Activated CD8-positive, alpha-beta memory T cell treated with anti-CD3 and anti-CD28 coated beads, Interleukin-2, amount 50 U/mL, for 1 hour (primary cell): ENCODE results near the gene DCAF8L2.
"Not testable (repeated sequence)": the region's sequence is repeated elsewhere in the genome, so short reads cannot be mapped to it uniquely, and the experiment has no call there.

ENCODE experiments used
- DNase-seq: peaks from one replicate; pipeline ENCODE4 v3.0.0-alpha.2; 2020; ENCODE audit errors: extremely low read depth

The DCAF8L2 gene

GRCh38 chrX:27590044-27590443 lies at the start of gene DCAF8L2:
TSS of gene DCAF8L2 (plus strand) at chrX:27590344. CDS start at chrX:27746896, 156,552 bp downstream.
- DNase-seq = no peak

DNA sequence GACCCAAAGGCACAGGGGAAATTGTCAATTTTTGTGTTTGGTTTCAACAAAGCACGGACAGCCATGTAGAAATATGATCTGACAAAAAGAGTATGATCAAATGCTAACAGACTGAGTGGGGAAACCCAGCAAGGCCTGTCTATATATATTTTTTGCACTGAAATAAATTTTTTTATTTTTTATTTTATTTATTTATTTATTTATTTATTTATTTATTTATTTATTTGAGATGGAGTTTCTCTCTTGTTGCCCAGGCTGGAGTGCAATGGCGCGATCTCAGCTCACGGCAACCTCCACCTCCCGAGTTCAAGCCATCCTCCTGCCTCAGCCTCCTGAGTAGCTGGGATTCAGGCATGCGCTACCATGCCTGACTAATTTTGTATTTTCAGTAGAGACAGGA lies 49.0 kb upstream of the DCAF8L2 start:
- not testable (repeated sequence) for DNase-seq

- DNase-seq = no peak
Measured at GRCh38 chrX:27548624-27549023, 41.5 kb upstream of the DCAF8L2 start.

DNA sequence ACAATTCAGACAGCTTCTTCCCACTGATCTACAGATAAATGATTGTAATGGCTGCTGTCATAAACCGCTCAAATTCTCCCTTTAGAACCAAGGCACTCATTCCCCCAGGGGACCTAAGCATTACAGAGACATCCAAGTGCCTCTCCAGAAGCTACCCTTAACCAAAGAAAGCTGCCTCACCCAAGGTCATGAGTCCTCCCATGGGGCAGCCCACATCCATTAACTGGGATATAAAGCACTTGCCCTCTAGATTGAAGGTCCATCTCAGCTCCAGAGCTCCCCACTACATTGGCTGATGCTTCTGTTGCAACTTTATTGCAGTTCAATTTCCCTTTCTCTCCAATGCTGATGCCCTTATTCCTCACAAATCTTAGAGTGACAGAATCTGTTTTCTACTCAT lies 40.5 kb upstream of the DCAF8L2 start:
- DNase-seq = no peak

GRCh38 chrX:27555514-27555913 lies 34.6 kb upstream of the DCAF8L2 start:
- no peak for DNase-seq

GRCh38 chrX:27565992-27566391 lies 24.2 kb upstream of the DCAF8L2 start:
- no peak for DNase-seq

- DNase-seq = no peak
Measured at GRCh38 chrX:27571164-27571563, 19.0 kb upstream of the DCAF8L2 start.

DNA sequence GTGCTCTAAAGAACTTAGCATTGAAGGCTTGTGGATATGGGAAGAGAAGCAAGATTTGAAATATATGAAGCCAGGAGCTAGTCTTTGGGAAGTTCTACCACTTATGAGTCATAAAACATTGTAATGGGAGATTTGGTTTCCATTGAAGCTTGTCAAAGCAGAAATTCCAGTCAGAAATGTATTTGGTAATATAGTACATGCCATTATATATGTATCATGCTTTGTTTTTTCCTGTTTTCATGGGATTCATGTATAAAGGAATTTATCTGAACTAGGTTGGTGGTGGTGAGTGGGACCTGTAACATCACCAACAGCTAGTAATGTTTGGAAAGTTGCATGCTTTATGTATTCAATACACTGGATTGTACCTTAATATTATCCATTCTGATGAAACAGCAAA lies 14.6 kb upstream of the DCAF8L2 start:
- DNase-seq = no peak

GRCh38 chrX:27583976-27584375 lies 6.2 kb upstream of the DCAF8L2 start:
- no peak for DNase-seq

DNA sequence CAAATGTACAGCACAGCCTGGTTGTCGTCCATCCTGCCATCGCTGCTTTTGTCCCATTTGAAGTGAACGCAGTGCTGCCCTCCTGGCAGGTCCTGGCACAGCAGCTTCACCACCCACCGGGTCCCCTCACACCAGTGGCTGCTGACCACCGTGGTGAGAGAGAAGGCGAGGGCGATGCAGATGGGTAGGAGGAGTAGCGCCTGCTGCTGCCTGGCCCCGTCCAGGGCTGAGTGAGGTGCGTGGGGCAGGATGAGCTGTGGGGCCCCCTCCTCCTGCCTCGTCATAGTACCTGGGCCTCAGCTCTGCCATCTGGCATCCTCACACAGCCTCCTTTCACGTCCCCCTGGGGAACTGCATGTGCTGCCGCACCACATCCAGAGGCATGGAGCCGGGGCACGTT lies 1.8 kb downstream of the DCAF8L2 start:
- no peak for DNase-seq

GRCh38 chrX:27597508-27597907 lies 7.4 kb downstream of the DCAF8L2 start:
- DNase-seq = no peak

- no peak for DNase-seq
Measured at GRCh38 chrX:27598312-27598711, 8.2 kb downstream of the DCAF8L2 start.

DNA sequence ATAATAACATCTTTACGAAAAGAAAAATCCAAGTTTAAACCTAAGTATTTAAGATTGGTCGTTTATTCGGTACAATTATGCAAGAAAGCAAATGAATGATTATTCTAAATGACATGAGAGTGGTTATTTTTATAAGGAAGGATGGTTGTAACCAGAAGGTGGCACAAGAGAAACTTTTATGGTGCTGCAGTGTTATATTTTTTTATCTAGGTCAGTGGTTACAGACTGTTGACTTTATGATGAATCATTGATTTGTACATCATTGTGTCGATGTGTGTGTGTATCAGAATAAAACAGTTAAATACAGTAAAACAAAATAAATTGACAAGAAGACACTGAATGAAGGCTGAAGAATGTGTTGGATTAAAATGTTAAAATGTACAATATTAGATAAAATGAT lies 9.8 kb downstream of the DCAF8L2 start:
- no peak for DNase-seq

DNA sequence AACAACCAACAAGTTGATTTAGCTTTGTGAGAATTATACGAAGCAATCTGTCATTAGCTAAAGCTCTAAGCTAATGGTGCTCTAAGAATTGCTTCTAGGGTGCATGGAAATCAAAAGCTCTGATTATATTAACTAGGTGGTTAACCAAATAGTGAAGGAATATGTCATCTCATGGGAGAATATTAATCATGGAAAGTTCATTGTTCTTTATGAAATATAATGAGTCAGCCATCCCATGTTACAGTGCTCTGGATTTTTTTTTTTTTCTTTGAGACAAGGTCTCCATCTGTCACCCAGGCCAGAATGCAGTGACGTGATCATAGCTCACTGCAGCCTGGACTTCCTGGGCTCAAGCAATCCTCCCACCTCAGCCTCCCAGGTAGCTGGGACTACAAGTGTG lies 10.5 kb downstream of the DCAF8L2 start:
- no peak for DNase-seq

DNA sequence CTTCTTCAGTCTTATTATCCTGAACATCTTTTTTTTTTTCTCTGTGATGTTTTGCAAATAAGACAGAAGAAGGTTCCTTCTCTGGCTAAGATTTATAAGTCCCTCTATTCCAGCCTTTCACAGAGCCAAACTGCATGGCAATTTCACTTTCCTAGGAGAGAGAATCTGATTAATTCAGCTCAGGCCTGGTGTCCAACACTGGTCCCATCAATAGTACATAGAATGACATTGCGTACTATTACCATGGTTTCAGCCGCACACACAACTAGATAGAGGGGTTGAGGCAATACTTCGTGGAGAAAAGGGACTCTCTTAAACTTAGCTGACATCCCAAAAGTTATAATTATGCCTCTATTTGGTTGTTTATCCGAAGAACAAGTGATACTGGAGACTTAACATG lies 18.5 kb downstream of the DCAF8L2 start:
- no peak for DNase-seq

DNA sequence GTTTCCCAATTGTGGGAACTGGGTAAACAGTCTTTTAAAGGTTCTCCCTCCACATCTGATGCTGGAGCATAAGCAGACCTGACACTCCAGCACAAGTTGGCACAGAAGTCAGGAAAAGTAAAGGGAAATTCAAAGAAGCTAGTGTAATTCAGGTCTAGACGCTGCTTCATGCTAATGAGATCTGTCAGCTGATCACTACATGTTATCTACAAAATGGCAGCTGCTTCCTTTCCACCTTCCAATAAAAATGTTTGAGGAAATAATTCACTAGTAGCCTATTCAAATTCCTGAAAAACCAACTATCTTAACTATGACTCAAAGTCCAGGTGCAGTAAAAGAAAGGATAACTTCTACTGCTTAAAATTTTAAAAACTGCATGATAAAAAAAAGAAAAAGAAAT lies 29.3 kb downstream of the DCAF8L2 start:
- DNase-seq = no peak

GRCh38 chrX:27619975-27620374 lies 29.8 kb downstream of the DCAF8L2 start:
- DNase-seq = no peak

- no peak for DNase-seq
Measured at GRCh38 chrX:27622883-27623282, 32.7 kb downstream of the DCAF8L2 start.

GRCh38 chrX:27626066-27626465 lies 35.9 kb downstream of the DCAF8L2 start:
- no peak for DNase-seq

DNA sequence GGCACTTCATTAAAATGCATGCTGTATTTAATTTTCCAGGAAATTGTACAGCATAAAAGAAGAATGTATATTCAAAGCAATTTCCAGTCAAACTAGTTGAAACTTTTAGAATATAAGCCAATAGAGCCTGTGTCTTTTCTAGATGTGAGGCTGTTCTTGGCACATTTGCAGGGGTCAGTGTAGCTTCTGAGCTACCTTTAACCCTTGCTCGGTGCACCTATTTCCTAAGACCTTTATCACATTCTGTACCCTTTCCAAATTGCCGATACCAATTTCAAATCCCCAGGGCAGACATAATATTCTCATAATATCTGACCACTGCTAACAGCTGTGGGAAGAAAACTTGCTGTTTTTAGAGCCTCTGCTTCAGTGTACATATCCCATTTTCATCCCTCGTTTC lies 43.2 kb downstream of the DCAF8L2 start:
- no peak for DNase-seq

GRCh38 chrX:27656581-27656980 lies 66.4 kb downstream of the DCAF8L2 start:
- DNase-seq = no peak

DNA sequence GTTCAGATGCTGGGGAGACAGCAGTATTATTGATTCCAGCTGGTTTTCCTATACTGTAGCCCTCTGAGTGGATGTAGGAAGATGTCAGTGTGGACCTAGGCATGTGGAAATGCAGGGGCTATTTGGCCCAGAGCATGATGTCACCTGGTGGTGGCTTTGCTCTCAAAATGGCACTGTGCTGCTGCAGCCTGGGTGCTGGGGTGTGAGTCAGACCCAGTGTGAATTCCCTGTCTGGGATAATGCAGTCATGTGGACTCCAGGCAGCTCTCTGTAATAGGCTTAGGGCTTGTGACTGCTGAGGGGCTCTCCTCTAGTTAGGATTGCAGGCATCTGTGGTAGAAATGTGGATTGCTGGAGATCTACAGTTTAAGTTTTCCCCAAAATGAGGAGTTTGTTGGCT lies 70.7 kb downstream of the DCAF8L2 start:
- DNase-seq = no peak

DNA sequence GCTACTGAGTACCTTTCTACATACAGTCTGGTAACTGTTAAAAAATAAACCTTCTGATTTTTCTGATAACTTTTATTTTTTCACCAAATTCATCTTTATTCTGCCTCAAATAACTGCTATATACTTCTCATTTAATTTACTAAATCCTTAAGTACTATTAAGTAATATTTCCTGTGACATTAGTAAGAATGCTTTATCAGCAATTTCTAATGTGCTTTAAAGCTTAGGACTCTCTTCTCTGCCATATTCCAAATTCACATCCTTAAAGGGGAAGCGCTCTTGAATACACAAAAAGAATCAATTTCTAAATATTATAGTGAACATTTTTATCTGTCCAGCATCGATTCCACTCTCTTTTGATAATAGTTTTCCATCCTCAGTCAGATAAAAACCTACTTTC lies 81.1 kb downstream of the DCAF8L2 start:
- no peak for DNase-seq

- DNase-seq = no peak
Measured at GRCh38 chrX:27674491-27674890, 84.3 kb downstream of the DCAF8L2 start.

- no peak for DNase-seq
Measured at GRCh38 chrX:27675493-27675892, 85.3 kb downstream of the DCAF8L2 start.
